C4-2B (cell line): ENCODE measurements around the gene PRX.
"Not testable (repeated sequence)": the region's sequence is repeated elsewhere in the genome, so short reads cannot be mapped to it uniquely, and the experiment has no call there.

Experiments
- ZFX ChIP-seq: fragments of 450-650 bp; IDR thresholded peaks from 2 replicates; pipeline ENCODE4 v1.6.1; 2017
- TF ChIP-seq, protein P1 (sequence below): fragments of 450-650 bp; conservative IDR thresholded peaks from 2 replicates; pipeline ENCODE4 v1.5.1; 2017; ENCODE audit warnings: mild to moderate bottlenecking

GRCh38 chr19:40408598-40408925, 4.6 kb downstream of the PRX start:
- TF ChIP-seq, protein P1, sequence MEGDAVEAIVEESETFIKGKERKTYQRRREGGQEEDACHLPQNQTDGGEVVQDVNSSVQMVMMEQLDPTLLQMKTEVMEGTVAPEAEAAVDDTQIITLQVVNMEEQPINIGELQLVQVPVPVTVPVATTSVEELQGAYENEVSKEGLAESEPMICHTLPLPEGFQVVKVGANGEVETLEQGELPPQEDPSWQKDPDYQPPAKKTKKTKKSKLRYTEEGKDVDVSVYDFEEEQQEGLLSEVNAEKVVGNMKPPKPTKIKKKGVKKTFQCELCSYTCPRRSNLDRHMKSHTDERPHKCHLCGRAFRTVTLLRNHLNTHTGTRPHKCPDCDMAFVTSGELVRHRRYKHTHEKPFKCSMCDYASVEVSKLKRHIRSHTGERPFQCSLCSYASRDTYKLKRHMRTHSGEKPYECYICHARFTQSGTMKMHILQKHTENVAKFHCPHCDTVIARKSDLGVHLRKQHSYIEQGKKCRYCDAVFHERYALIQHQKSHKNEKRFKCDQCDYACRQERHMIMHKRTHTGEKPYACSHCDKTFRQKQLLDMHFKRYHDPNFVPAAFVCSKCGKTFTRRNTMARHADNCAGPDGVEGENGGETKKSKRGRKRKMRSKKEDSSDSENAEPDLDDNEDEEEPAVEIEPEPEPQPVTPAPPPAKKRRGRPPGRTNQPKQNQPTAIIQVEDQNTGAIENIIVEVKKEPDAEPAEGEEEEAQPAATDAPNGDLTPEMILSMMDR: not testable (repeated sequence)
- not testable (repeated sequence) for TF ChIP-seq ZFX
